ENCODE results near the gene KDM3B. TPM values are rescaled to one million over a fixed set of nuclear protein-coding genes. Genes with fewer than 3 reads are reported as not detected.

Gene KDM3B
- total RNA-seq, 8 experiments from 2014 or later: 26.3 to 78.4 (median 56.4) TPM

- WGBS, 10 experiments: 0 to 90% (median 0%) methylated on average over 1 to 4 of the region's 22 CpGs; no CpG with 5 or more reads in 5 of the 10 experiments
- peak; percentile 77 to 97 (median 82) for ATAC-seq (replicated peaks in 6 of 8)
- Histone ChIP-seq H3K27ac (peak overlapping the region; percentile 18 to 59), H3K4me3 (no peak overlapping the region), H3K4me1 (replicated peaks in 1 of 2) (peaks cover 21 to 25% of the 10 kb centered on the region in 2 donors)
- in situ Hi-C loops (cut with MboI; ENCODE audit: low pct_unique_long_range_greater_than_20kb in 2 of 9, low sequenced_read_pairs in 9 of 9, unreplicated experiment in 9 of 9): loop anchor here in 1 of 9 experiments (10.0 kb wide), 1 partner anchor 105 kb away; no protein-coding TSS in a partner anchor
Observed at GRCh38 chr5:138449501-138450239, 97.2 kb downstream of the KDM3B start.

GRCh38 chr5:138450971-138451370, 98.5 kb downstream of the KDM3B start:
- no peak overlapping the region for H3K4me3 ChIP-seq
- in situ Hi-C loops (cut with MboI; ENCODE audit: low pct_unique_long_range_greater_than_20kb in 2 of 9, low sequenced_read_pairs in 9 of 9, unreplicated experiment in 9 of 9): loop anchor here in 1 of 9 experiments (10.0 kb wide), 1 partner anchor 104 kb away; no protein-coding TSS in a partner anchor
- WGBS, 10 experiments: 0 to 100% (median 100%) methylated on average over 1 to 3 of the region's 5 CpGs; no CpG with 5 or more reads in 7 of the 10 experiments
- H3K27ac ChIP-seq: no peak overlapping the region
- ATAC-seq (replicated peaks in 6 of 8): no peak
- peaks cover 25 to 35% of the 10 kb centered on the region in 2 donors for H3K4me1 ChIP-seq (replicated peaks in 1 of 2)

- ATAC-seq (replicated peaks in 6 of 8): no peak
- H3K4me3 ChIP-seq: no peak overlapping the region
- WGBS, 10 experiments: 69 to 100% (median 100%) methylated on average over 1 to 5 of the region's 6 CpGs; no CpG with 5 or more reads in 1 of the 10 experiments
- peaks cover 33 to 44% of the 10 kb centered on the region in 2 donors for H3K4me1 ChIP-seq (replicated peaks in 1 of 2)
- no peak overlapping the region for H3K27ac ChIP-seq
- in situ Hi-C loops (cut with MboI; ENCODE audit: low pct_unique_long_range_greater_than_20kb in 2 of 9, low sequenced_read_pairs in 9 of 9, unreplicated experiment in 9 of 9): loop anchor here in 1 of 9 experiments (10.0 kb wide), 1 partner anchor 102 kb away; no protein-coding TSS in a partner anchor
Observed at GRCh38 chr5:138452720-138453119, 100.2 kb downstream of the KDM3B start.

GRCh38 chr5:138453590-138453989, 101.1 kb downstream of the KDM3B start:
- WGBS, 10 experiments: 20 to 100% (median 81%) methylated on average over 1 to 5 of the region's 13 CpGs; no CpG with 5 or more reads in 4 of the 10 experiments
- no peak for ATAC-seq (replicated peaks in 6 of 8)
- Histone ChIP-seq H3K27ac (no peak overlapping the region), H3K4me1 (replicated peaks in 1 of 2) (peaks cover 35 to 41% of the 10 kb centered on the region in 2 donors), H3K4me3 (no peak overlapping the region)
- in situ Hi-C loops (cut with MboI; ENCODE audit: low pct_unique_long_range_greater_than_20kb in 2 of 9, low sequenced_read_pairs in 9 of 9, unreplicated experiment in 9 of 9): loop anchor here in 1 of 9 experiments (10.0 kb wide), 1 partner anchor 101 kb away; no protein-coding TSS in a partner anchor

GRCh38 chr5:138454121-138454520, 101.6 kb downstream of the KDM3B start:
- no peak overlapping the region for H3K4me3 ChIP-seq
- in situ Hi-C loops (cut with MboI; ENCODE audit: low pct_unique_long_range_greater_than_20kb in 2 of 9, low sequenced_read_pairs in 9 of 9, unreplicated experiment in 9 of 9): loop anchor here in 1 of 9 experiments (10.0 kb wide), 1 partner anchor 101 kb away; no protein-coding TSS in a partner anchor
- H3K4me1 ChIP-seq (replicated peaks in 1 of 2): peaks cover 32 to 38% of the 10 kb centered on the region in 2 donors
- ATAC-seq (replicated peaks in 6 of 8): no peak
- no peak overlapping the region for H3K27ac ChIP-seq
- WGBS, 10 experiments: 82 to 96% methylated on average over 4 of the region's 8 CpGs; no CpG with 5 or more reads in 8 of the 10 experiments

- peaks cover 21 to 27% of the 10 kb centered on the region in 2 donors for H3K4me1 ChIP-seq (replicated peaks in 1 of 2)
- peak in 6 of 8 experiments; percentile 8 to 54 (median 36) for ATAC-seq (replicated peaks in 6 of 8)
- in situ Hi-C loops (cut with MboI; ENCODE audit: low pct_unique_long_range_greater_than_20kb in 2 of 9, low sequenced_read_pairs in 9 of 9, unreplicated experiment in 9 of 9): loop anchor here in 1 of 9 experiments (10.0 kb wide), 1 partner anchor 99 kb away; no protein-coding TSS in a partner anchor
- H3K4me3 ChIP-seq: no peak overlapping the region
- H3K27ac ChIP-seq: peak overlapping the region in 1 of 2 donors; percentile 31
- WGBS, 10 experiments: 0 to 80% (median 28%) methylated on average over 1 to 9 of the region's 11 CpGs; no CpG with 5 or more reads in 1 of the 10 experiments
Observed at GRCh38 chr5:138455232-138455930, 102.9 kb downstream of the KDM3B start.

GRCh38 chr5:138457531-138458275, 105.2 kb downstream of the KDM3B start:
- in situ Hi-C loops (cut with MboI; ENCODE audit: low pct_unique_long_range_greater_than_20kb in 2 of 9, low sequenced_read_pairs in 9 of 9, unreplicated experiment in 9 of 9): loop anchor here in 1 of 9 experiments (10.0 kb wide), 1 partner anchor 97 kb away; no protein-coding TSS in a partner anchor
- 63 to 100% (median 80%) methylated on average over 2 to 10 of the region's 12 CpGs; no CpG with 5 or more reads in 4 of the 10 experiments for WGBS, 10 experiments
- no peak overlapping the region for H3K27ac ChIP-seq
- H3K4me3 ChIP-seq: no peak overlapping the region
- H3K4me1 ChIP-seq (replicated peaks in 1 of 2): peaks cover 21 to 27% of the 10 kb centered on the region in 2 donors
- ATAC-seq (replicated peaks in 6 of 8): no peak

- ATAC-seq (replicated peaks in 6 of 8): peak in 5 of 8 experiments; percentile 45 to 54 (median 51)
- in situ Hi-C loops (cut with MboI; ENCODE audit: low pct_unique_long_range_greater_than_20kb in 2 of 9, low sequenced_read_pairs in 9 of 9, unreplicated experiment in 9 of 9): loop anchor here in 1 of 9 experiments (10.0 kb wide), 1 partner anchor 96 kb away; no protein-coding TSS in a partner anchor
- WGBS, 10 experiments: 20 to 40% methylated on average over 1 of the region's 11 CpGs; no CpG with 5 or more reads in 8 of the 10 experiments
- no peak overlapping the region for H3K4me3 ChIP-seq
- H3K27ac ChIP-seq: no peak overlapping the region
- H3K4me1 ChIP-seq (replicated peaks in 1 of 2): peaks cover 23 to 30% of the 10 kb centered on the region in 2 donors
Observed at GRCh38 chr5:138458384-138458783, 105.9 kb downstream of the KDM3B start.

GRCh38 chr5:138458856-138459255, 106.4 kb downstream of the KDM3B start:
- in situ Hi-C loops (cut with MboI; ENCODE audit: low pct_unique_long_range_greater_than_20kb in 2 of 9, low sequenced_read_pairs in 9 of 9, unreplicated experiment in 9 of 9): loop anchor here in 1 of 9 experiments (10.0 kb wide), 1 partner anchor 96 kb away; no protein-coding TSS in a partner anchor
- no peak for ATAC-seq (replicated peaks in 6 of 8)
- Histone ChIP-seq H3K4me3 (no peak overlapping the region), H3K27ac (no peak overlapping the region), H3K4me1 (replicated peaks in 1 of 2) (peaks cover 25 to 32% of the 10 kb centered on the region in 2 donors)
- WGBS, 10 experiments: 97 to 100% methylated on average over 1 to 5 of the region's 9 CpGs; no CpG with 5 or more reads in 8 of the 10 experiments

- in situ Hi-C loops (cut with MboI; ENCODE audit: low pct_unique_long_range_greater_than_20kb in 2 of 9, low sequenced_read_pairs in 9 of 9, unreplicated experiment in 9 of 9): loop anchor here in 1 of 9 experiments (10.0 kb wide), 1 partner anchor 95 kb away; no protein-coding TSS in a partner anchor
- H3K4me1 ChIP-seq (replicated peaks in 1 of 2): peaks cover 25 to 32% of the 10 kb centered on the region in 2 donors
- 75 to 100% (median 89%) methylated on average over 2 to 6 of the region's 11 CpGs; no CpG with 5 or more reads in 4 of the 10 experiments for WGBS, 10 experiments
- H3K27ac ChIP-seq: no peak overlapping the region
- ATAC-seq (replicated peaks in 6 of 8): no peak
- no peak overlapping the region for H3K4me3 ChIP-seq
Observed at GRCh38 chr5:138459311-138459933, 106.9 kb downstream of the KDM3B start.

- WGBS, 10 experiments: 71 to 100% (median 91%) methylated on average over 1 to 4 of the region's 4 CpGs; no CpG with 5 or more reads in 4 of the 10 experiments
- Histone ChIP-seq H3K4me3 (no peak overlapping the region), H3K4me1 (replicated peaks in 1 of 2) (peaks cover 25 to 29% of the 10 kb centered on the region in 2 donors), H3K27ac (no peak overlapping the region)
- in situ Hi-C loops (cut with MboI; ENCODE audit: low pct_unique_long_range_greater_than_20kb in 2 of 9, low sequenced_read_pairs in 9 of 9, unreplicated experiment in 9 of 9): no loop called here
- no peak for ATAC-seq (replicated peaks in 6 of 8)
Observed at GRCh38 chr5:138460032-138460693, 107.7 kb downstream of the KDM3B start.

All from motor neuron (in vitro differentiated cells).